Keratinocyte (primary cell): ENCODE results near the gene LPAR3.

Experiments
- CTCF ChIP-seq, 3 experiments: IDR thresholded peaks in 1 of 3; conservative IDR thresholded peaks in 1 of 3; optimal IDR thresholded peaks in 1 of 3; 2 replicates in 2 of 3; 3 replicates in 1 of 3; pipeline versions ENCODE3 to v1.5.1; 2011; ENCODE audit warnings: low read length in 3 of 3, mild to moderate bottlenecking in 3 of 3, moderate library complexity in 2 of 3, control low read depth in 1 of 3, inconsistent platforms in 1 of 3; ENCODE audit not compliant: insufficient read depth in 2 of 3; ENCODE audit errors: extremely low read depth in 1 of 3
- EZH2 ChIP-seq: IDR thresholded peaks from one replicate; pipeline ENCODE4 v1.6.1; 2012; ENCODE audit warnings: inconsistent platforms, mild to moderate bottlenecking, low read length, moderate library complexity

- TF ChIP-seq CTCF (optimal IDR thresholded peaks at IDR 0.05 in 1 of 3, IDR thresholded peaks at IDR 0.05 in 1 of 3, conservative IDR thresholded peaks at IDR 0.05 in 1 of 3; ENCODE audit: extremely low read depth in 1 of 3, insufficient read depth in 2 of 3, low read length in 3 of 3) (no peak), EZH2 (no peak)
Measured at GRCh38 chr1:84862810-84863251, 30.2 kb downstream of the LPAR3 start.
